Measurements from ENCODE around the gene HACD2.

HACD2 gene, protein sequence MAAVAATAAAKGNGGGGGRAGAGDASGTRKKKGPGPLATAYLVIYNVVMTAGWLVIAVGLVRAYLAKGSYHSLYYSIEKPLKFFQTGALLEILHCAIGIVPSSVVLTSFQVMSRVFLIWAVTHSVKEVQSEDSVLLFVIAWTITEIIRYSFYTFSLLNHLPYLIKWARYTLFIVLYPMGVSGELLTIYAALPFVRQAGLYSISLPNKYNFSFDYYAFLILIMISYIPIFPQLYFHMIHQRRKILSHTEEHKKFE

DNA sequence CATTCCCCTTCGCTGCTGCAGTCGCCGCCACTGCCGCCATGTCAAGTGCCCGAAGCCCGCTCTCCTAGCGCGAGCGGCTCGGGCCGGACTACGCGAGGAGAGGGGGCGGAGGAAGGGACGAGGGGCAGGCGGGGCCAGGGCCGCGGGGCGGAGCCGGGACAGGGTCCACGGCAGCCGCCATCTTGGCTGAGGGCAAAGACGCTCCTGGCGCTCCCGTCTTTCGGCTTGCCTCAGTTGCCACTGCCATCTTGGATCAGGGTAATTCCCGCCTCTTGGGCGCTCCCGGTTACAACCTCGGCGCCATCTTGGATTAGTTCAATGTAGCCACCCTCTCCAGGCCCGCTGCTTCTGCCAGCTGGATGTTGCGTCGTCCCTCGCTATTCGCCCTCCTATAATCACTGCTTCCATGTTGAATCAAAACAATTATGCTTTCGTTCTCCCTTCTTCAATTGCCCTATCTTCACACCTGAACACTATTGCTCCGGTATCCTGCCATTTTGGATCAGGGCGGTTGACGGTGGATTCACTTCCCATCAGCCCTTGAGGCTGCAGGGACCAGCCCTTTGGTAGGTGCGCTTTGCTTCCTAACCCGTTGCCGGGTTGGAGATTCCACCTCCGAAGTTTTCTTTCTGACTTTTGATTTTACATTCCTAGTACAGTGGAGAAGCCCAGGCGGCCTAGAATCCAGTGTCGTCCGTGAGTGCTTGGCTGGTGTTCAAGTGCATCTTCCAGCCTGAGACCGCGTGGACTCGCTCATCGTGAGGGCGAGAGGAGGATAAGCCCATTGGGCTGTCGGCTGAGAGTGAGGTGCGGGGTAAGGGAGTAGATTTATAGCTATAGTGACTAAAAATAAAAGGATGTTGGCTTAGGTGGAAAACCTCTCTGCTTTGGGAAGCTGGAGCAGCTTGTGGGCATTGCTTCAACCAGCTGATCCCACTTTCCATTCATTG, at the start of gene HACD2:
TSS of gene HACD2 (minus strand) at position 66 of the 950 bp plus-strand sequence. CDS start at position 40, 26 bp downstream.
- peak; percentile 78 to 93 for DNase-seq (ENCODE audit: low read depth in 2 of 2)

DNA sequence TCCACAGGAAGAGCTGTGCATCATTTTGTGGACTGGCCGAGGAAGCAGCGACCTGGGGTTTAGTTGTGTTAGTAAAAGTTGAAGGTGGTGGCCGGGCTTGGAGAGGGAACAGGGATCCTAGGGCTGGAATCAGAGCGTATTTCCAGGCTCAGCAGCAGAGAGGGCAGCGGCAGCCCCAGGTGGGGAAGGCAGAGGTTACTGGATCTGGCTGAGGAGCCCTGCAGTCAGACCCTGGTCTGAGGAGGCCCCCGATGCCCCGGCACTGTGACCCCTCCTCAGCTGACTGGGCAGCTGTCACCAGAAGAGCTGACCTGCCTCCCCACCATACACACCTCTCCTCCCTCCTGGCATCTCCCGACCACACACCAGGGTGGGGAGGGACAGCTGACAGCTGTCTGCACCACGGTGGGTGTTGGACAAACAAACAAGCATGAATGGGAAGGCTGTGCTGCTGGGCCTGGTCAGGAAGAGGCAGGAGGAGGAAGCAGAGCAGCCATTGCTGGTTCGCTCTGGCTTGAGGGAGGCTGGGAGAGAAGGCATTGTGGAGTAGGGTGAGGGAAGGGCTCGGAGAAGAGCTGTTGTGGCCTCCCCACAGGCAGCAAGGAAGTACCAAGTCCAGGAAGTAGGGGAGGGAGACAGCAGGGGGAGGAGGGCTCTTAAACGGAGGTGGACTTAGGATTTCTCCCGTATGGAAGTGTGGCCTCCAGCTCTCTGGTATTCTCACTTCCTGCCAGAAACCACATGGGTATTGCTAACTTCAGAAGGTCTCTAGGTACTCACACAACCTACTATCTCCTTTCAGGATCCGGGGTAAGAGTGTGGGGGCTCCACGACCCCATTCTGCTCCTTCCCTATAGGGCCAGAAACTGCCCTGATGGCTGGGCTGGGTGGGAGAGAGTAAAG, 49.5 kb upstream of the HACD2 start:
- no peak for DNase-seq (ENCODE audit: low read depth in 2 of 2)

DNA sequence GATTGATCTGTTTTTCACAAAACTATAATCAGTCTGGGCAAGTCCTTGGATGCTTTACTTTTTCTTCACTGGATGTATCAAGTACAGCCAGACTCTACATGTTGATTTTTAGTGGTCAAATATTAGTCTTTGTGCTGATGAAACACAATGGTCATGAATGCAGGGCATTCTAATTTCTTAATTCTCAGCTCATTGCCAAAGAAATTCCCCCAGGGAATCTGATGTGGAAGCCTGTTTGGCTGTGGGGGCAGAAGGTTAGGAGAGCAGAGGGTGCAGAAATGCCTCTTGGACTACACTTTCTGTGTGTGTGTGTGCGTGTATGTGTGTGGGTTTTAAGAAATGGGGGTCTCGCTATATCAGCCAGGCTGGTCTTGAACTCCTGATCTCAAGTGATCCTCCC, 48.7 kb upstream of the HACD2 start:
- no peak for DNase-seq (ENCODE audit: low read depth in 2 of 2)

DNA sequence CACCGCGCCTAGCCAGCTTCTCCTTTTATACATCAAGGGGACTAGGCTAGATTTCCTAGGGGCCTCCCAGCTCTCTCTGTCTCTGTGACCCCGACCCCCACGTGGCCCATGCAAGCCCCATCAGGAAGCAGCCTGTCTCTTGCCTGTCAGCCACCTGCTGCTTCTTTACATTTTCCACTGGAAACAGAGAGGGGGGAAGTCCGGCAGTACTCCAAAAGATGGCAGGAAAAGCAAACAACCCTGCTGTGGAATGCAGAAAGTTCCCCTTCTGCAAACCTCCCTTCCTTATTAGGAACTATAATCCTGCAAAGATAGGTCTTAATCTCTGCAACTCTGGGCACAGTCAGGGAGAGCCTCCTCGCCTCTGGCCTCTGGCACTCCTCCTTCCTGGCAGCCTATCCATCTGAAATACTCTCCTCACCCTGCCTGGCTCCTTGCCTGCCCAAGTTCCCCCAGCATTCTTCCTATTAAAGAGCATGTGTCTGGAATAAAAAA, 47.4 kb upstream of the HACD2 start:
- no peak for DNase-seq (ENCODE audit: low read depth in 2 of 2)

DNA sequence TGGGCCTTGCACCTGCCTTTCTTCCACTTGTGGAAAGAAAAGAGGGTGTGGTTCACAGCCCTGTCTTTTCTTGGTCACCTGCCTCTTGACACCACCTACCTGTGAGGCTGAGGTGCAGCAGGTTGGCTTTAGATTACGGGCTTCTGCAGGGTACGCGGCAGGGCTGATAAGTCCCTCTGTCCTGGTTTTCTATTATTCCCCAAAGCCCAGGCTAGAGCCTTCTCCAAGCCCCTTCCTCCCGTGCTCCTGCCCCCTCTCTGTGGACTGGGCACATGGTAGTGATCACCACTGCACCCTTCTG, 44.8 kb upstream of the HACD2 start:
- no peak for DNase-seq (ENCODE audit: low read depth in 2 of 2)

DNA sequence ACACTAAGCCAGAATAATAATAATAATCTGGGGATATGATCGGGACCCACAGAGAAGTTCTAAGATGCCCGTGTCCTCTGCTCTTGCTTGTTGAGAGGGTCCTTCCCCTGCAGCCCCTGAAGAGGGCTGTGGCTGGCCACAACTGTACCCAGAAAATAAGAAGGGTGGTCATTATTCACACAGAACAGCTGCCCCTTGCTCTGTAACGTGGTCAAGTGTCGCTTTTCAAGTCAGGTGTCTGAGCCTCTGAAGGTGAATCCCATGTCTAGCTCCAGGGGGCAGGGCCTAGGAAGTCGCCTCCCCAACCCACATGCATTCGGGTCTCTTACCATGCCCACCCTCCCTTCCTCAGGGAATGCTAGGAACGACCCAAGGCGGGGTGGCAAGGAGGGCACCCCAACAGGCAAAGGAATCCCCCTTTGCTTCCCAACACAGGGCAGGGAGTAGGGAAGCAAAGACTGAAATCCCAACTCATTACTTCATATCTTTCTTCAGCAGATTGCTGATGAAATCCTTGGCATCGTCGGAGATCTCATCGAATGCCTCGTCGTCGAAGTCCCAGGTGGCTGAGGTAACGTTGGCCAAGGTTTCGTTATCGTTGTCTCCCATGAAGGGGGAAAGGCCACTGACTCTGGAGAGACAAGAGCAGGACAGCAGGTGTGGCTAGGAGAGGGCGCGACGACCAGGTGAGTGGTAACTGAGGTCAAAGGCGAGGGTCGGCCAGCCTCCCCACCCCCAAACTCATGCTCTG, 44.3 kb upstream of the HACD2 start:
- no peak for DNase-seq (ENCODE audit: low read depth in 2 of 2)

DNA sequence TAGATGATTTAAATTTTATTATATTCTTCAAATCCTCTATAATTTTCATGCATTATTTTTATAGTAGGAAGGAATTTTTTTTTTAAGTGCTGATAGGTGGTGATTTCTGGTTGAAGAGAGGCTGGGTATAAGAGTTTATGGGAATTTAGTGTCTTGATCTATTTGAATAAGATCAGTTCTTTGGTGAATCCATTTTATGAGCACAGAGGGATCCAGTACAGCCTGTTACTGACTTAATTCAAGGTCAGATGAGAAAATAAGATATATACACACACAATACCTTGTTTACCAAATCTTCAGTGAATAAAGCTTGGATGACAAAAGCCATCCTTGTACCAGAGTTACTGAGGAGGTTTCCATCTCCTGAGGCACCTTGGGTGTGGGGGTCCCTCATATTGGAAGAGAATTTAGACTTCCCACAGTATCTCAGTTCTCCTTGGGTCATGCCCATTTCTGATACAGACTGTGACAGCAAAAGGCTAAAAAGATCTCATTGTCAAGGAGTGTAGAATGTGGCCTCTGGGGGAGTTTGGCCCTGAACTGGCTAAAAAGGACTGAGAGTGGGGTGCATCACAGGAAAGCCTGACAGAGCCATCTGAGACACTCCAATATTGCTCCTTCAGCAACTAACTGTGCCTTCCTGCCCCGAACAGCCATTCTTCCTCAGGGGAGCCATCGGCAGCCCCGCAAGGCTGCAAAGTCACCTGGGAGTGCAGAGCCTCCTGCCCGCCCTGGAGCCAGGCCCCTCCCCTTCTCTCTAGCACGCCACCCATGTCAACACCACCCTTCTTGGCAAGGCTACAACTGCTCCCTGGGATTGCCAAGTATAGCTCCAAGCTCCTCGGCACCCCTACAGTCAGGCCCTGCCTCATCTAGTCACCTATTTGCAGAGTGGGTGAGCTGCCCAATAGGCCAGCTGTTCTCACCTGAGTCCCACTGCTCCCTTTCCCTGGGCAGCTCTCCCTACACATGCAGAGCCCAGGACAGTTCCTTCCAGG, 43.1 kb upstream of the HACD2 start:
- no peak for DNase-seq (ENCODE audit: low read depth in 2 of 2)

DNA sequence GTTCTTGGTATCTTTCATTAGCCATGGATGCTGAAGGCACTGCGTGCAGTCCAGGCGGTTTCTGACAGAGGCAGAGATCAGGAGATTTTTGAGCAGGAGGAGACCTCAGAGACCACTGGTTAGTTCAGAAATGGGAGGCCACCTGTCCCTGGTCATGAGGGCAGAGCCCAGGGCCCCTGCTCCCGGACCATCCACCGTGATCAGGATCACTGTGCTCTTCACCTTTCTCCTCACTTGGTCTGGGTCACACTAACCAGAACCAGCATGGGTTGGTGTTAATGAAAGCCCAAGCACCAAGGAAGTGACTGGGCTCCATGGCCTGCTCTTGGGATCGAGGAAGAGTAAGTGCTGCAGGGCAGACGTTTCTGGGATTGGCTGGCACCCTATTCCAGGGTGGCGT, 42.0 kb upstream of the HACD2 start:
- DNase-seq (ENCODE audit: low read depth in 2 of 2), result no peak

DNA sequence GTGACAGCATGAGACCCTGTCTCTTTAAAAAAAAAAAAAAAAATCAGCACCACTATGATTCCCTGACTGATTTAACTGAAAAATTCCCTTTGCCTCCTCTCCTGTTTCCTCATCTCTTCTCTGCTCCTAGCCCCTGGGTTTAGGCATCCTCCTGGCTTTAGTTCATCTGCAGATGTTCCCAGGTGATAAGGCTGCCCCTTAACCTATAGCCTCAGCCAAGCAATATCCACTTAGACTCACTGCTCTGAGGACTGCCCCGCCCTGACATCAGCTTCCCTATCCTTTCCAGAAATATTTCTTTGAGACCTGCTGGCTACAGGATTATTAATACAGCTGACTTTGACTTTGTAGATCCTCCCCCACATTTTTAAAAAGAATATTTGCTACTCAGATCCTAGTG, 39.4 kb upstream of the HACD2 start:
- DNase-seq (ENCODE audit: low read depth in 2 of 2), result no peak

DNA sequence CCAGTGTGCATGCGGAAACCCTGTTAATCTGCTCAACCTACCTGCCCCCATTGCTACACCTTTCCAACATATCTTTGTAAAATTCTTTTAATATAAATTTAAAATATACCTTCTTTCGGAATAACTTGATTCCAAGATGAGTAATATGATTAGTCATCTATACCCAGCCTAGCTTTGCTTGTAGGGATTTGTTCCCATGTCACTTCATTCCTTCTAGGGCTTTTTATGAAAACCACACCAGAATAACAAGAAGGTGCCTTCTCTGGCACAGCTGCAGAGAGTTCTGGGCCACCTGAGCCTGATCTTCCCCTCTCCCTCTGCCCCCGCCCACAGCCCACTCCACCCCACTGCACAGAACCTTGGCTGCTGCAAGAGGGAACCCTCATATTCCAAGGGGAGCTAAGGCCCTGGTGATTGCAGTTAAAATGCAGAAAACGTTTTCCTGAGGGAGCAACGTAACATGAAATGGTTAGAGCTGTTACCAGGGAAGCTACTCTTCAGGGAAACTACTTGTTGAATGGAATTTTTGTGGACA, 38.6 kb upstream of the HACD2 start:
- DNase-seq (ENCODE audit: low read depth in 2 of 2), result no peak

DNA sequence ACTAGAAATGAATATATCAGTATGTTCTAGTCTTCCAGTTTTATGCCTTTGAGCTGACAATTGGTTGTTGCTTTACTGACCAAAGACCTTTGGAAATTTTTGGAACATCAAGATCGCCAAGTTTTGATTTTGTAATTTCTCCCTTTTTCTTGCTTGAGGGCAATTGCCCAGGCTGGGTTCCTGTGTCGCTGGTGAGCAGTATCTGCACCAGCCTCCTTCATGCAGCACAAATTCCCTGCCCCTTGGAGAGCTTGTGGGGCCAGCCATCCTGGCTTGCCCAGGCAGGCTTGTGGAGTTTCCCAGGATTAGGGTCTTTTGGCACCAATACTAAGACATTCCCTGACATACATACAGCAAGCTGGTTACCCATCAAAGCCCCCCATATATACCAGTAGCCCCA, 37.9 kb upstream of the HACD2 start:
- DNase-seq (ENCODE audit: low read depth in 2 of 2), result no peak

DNA sequence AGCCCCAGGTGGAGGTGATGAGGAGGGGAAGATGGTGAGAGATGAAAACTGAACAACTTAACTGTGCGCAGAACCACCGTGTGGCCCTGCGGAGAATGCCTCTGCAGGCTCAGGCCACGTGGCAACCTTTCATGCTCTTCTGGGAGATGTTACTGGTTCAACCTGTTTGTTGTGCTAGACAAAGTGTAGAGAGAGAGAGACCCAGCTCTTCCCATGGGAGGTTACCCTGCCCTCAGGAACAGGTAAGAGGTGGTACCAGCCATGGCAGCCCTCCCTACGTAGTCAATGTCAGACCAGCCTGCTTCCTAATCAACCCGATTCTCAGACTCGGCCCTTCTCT, 37.0 kb upstream of the HACD2 start:
- no peak for DNase-seq (ENCODE audit: low read depth in 2 of 2)

DNA sequence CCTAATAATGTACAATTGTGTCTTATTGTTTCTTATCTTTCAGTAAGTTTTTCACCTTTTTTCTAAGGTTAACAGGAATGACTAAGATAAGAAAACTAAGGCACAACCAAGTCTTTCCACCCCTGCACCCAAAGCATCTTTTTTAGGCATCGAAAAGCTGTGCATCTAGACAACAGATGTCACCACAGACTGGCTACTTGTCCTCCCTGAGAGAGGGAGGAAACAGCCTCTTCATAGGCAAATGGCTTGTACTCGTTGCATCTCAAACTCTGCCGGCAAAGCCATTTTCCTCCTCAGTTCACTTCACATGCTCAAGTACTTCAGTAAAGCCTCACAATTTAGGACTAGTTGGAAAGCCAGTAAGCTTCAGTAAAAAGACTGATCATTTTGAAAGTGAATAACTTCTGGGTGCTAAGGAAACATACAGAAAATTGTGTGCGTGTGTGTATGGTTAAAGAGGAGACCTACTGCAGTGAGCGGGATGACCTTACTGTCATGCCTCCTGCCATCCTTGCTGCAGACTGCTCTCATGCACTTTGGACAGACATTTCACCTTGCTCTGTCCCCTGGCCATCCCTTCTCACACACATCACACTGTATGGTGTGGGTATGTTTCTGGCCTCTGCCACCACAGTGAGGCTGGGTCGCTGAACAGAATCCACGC, 36.5 kb upstream of the HACD2 start:
- DNase-seq (ENCODE audit: low read depth in 2 of 2), result no peak

DNA sequence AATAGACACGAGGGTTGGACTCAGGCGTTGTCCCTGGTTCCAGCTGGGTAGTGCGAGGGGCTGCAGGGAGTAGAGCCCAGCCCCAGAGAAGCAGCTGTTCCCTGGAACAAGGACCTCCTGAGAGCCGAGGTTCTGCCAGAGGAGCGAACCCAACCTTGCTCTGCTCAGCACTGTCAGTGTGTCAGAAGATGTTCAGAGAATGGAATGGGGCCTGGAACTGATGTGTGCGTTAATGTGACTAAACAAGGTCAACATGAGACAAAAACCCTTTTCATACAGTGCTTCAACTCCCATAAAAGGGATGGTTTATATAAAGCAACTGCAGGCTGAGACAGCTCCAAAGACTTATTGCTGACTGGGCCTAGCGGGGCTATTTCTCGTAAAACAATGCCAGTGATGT, 35.5 kb upstream of the HACD2 start:
- no peak for DNase-seq (ENCODE audit: low read depth in 2 of 2)

DNA sequence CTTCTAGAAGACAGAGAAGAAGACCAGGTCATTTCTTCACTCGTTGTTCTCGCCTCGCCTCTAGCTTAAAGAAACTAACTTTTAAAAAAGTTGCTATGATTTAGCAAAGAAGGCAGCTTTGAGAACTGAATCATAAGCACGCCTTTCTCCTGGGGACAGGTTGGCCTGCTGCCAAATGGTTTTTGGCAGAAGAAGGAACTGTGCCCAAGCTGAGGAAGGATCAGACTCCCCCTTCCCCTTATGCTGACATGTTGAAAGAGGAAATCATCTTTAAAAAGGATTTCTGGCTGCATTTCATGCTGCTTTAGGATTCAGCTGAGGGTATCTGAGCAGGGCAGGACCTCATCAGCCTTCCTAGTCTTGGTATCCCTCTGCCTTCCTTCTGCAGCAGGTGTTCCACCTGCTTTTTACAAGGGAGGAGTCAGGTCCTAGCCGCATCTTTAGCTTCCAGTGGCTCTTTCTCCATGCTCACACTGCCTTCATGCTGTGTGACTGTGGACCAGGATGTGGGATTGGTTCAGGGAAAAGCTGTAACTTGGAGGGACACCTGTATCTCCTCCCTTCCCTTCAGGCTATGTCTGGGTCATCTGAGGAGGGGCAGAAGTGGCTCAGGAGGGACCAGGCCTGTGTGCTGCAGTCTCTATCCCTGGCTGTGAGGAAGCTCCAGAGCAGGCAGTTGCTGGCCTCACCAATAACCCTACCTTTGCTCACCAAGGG, 34.1 kb upstream of the HACD2 start:
- DNase-seq (ENCODE audit: low read depth in 2 of 2), result no peak

DNA sequence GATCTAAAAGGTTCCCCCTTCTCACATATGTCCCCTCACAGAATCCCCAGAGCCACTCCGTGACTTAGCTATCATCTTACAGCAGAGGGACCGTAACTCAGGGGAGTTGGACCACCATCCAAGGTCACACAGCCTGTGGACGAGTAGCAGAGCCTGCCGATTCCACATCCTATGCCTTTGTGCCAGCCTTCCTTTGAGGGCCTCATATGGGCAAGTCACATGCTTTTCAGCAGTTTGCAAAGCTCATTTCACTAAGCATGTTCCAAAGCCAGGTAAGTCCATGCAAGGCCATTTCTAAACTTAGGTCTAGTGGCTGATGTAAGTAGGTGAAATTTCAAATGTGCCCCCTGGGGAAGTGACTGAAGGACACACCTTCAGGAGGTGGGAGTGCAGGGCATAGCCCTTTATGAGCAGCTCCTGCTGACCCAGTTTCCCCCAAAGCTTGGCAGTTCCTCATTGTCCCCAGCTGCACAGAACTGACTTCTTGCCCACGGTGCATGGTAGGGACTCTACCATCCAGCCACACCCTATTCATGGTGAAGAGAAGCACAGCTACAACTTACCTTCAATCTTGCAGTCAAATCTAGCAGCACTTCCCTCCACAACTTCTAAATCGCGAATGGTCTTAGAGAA, 33.3 kb upstream of the HACD2 start:
- no peak for DNase-seq (ENCODE audit: low read depth in 2 of 2)

DNA sequence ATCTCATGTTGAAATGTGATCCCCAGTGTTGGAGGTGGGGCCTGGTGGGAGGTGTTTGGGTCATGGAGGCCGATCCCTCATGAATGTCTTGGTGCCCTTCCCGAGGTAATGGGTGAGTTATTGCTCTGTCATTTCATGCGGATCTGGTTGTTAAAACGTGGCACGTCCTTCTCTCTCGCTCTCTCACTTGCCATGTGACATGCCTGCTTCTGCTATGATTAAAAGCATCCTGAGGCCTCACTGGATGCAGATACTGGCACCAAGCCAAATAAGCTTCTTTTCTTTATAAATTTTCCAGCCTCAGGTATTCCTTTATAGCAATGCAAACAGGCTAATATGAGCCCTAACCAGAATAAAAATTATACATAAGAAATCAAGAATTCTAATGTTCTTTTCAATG, 31.7 kb upstream of the HACD2 start:
- DNase-seq (ENCODE audit: low read depth in 2 of 2), result no peak

DNA sequence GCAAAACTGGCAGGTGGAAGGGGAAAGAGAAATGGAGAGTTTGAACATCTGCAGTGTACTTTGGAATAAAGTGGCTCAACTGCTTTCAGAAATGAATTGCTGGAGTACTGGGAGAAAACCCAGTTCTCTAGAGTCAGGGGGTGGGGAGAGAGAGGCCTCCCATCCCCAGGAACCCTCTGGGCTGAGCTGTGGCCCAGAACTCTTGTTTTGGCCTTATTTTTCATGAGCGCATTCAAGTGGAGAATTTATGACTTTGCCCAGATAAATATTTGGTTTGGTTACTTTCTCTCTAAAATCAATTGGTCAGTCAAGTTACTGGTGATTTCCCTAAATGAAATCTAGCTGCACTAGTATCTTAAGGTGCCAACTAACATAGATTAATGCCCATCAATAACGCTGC, 28.7 kb upstream of the HACD2 start:
- DNase-seq (ENCODE audit: low read depth in 2 of 2), result no peak
